Pericardium fibroblast (primary cell): ENCODE results near the gene ICAM4. TPM values are rescaled to one million over a fixed set of nuclear protein-coding genes. Genes with fewer than 3 reads are reported as not detected.

Source experiments
- total RNA-seq: library from RNA; depleted of rRNA; stranded (reverse); fragments of >200 nt; gene quantifications from 2 replicates; pipeline ENCODE4 v1.2.3, GENCODE V29; 2015

The ICAM4 gene, protein sequence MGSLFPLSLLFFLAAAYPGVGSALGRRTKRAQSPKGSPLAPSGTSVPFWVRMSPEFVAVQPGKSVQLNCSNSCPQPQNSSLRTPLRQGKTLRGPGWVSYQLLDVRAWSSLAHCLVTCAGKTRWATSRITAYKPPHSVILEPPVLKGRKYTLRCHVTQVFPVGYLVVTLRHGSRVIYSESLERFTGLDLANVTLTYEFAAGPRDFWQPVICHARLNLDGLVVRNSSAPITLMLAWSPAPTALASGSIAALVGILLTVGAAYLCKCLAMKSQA
- 0.60 and 4.1 TPM in 2 replicates for total RNA-seq

GRCh38 chr19:10286803-10287737, at the start of gene ICAM4:
ICAM4 (plus strand) TSS chr19:10286955; CDS start chr19:10287013, 58 bp downstream.

DNA sequence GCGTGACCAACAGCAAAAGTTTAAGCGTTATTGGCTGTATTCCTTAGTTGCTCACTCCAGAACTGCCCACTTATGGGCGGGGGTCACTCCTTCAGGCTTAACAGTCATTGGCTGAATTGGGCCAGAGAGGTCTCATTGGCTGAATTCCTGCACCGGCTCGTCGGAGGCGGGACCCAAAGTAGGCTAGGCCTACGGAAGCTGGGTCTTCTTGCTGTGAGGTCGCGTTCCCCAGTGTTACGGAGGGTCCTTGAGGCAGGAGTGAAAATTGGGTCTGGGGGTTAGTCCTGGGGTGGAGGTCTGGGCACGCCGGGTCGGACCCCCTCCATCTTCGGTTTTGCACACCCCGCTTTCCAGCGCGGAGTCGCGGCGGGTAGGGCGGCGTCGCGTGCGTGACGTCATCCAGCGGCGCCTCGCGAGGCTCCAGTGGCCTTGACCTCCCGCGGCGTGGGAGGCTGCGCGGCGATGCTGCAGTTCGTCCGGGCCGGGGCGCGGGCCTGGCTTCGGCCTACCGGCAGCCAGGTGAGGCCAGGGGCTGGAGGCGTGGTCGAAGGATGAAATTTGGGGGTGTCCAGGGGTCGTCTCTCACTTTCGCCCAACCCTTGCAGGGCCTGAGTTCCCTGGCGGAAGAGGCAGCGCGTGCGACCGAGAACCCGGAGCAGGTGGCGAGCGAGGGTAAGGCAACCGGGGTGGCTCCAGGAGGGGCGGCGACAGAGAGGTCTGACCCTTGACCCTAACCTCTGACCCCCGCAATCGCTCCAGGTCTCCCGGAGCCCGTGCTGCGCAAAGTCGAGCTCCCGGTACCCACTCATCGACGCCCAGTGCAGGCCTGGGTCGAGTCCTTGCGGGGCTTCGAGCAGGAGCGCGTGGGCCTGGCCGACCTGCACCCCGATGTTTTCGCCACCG, 34.7 kb upstream of the ICAM4 start, which contains the start of gene MRPL4:
Gene MRPL4, plus strand, starts transcription at position 423 of the 903 bp plus-strand sequence. Its CDS starts 40 bp downstream, at position 463.

DNA sequence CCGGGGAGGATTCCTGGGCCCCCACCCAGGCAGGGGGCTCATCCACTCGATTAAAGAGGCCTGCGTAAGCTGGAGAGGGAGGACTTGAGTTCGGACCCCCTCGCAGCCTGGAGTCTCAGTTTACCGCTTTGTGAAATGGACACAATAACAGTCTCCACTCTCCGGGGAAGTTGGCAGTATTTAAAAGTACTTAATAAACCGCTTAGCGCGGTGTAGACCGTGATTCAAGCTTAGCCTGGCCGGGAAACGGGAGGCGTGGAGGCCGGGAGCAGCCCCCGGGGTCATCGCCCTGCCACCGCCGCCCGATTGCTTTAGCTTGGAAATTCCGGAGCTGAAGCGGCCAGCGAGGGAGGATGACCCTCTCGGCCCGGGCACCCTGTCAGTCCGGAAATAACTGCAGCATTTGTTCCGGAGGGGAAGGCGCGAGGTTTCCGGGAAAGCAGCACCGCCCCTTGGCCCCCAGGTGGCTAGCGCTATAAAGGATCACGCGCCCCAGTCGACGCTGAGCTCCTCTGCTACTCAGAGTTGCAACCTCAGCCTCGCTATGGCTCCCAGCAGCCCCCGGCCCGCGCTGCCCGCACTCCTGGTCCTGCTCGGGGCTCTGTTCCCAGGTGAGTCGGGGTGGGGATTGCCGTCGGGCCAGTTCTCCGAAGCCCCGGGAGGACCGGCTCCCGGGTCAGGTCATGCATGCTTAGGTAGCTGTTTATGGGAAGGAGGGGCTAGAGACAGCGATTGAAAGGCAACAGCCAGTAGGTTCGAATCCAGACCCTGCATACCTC, 15.9 kb upstream of the ICAM4 start, which contains the start of gene ICAM1:
Gene ICAM1, plus strand, starts transcription at position 505 of the 779 bp plus-strand sequence. Its CDS starts 40 bp downstream, at position 545.

GRCh38 chr19:10289836-10290356, 3.1 kb downstream of the ICAM4 start, which contains the start of gene ICAM5:
ICAM5 (plus strand) TSS chr19:10289952; CDS start chr19:10290044, 92 bp downstream.

DNA sequence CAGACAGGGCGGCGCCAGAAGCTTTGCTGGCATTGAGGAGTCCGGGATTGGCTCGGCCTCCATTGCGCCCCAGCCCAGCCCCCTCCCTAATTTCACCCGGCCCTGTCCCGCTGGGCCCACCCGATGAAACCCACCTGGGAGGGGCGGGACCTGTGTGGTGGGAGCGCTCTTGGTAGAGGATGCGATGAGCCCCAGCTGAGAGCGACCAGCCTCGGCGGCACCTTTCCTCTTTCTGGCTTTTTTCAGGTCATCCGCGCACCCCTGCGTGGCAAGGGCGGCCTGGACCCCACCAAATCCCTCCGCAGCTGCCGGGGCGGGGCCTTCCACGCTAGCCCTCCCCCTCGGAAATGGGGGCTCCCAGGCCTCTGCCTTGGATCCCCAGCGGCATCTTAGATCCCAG, 22.7 kb downstream of the ICAM4 start, which contains the start of gene ZGLP1:
Gene ZGLP1, minus strand, starts transcription at position 393 of the 400 bp plus-strand sequence.

GRCh38 chr19:10315335-10316214, 28.8 kb downstream of the ICAM4 start, which contains the start of gene FDX2:
FDX2 (minus strand) TSS chr19:10316015; CDS start chr19:10315996, 19 bp downstream.

DNA sequence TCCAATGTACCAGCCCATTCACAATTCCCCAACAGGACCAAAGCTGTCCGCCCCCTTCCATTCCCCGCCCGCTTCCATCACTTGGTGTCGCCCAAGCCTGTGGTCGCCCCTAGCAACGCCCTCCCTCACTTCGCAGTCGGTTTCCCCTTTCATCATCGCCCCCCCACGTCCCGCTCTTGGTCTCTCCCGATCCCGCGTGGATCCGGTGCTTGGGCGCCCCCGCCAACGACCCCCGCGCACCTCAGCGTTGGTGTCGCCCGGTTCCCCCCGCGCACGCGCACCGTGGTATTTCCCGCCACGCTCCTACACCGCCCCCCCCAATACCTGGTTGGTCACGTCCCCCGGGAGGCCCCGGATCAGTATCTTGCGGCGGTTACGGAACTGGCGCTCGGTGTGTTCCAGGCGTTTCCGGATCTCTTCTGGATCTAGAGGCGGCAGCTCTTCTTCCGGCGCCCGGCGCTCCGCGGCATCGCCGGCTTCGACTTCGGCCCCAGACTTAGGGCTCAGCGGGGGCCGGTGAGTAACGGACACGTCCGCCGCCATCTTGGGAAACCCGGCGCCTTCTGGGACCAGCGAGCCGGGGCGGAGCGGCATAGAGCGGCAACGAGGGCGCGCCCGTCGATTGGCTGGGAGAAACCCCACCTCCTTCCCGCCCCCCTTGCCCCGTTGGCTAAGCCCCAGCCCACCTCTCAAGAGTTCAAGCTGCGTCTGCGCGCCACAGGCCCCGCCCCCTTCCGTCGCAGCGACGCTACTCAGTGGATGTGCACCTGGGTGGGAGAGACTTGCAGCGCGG, 46.4 kb downstream of the ICAM4 start, which contains the start of gene RAVER1:
Gene RAVER1, minus strand, starts transcription at position 565 of the 793 bp plus-strand sequence. Its CDS starts 22 bp downstream, at position 543.

Other genes with a start within 250 kb of the ICAM4 start
- gene SHFL, start 200.6 kb upstream of the ICAM4 start, total RNA-seq, result 28.6 and 36.9 TPM in 2 replicates
- 0.09 and 1.2 TPM in 2 replicates for gene ANGPTL6, start 184.3 kb upstream of the ICAM4 start, total RNA-seq
- 31.0 and 34.0 TPM in 2 replicates for gene PPAN, start 180.6 kb upstream of the ICAM4 start, total RNA-seq
- 2.0 and 3.9 TPM in 2 replicates for gene P2RY11, start 175.3 kb upstream of the ICAM4 start, total RNA-seq
- gene EIF3G, start 167.1 kb upstream of the ICAM4 start, total RNA-seq, result 257 and 269 TPM in 2 replicates
- 44.7 and 52.4 TPM in 2 replicates for gene DNMT1, start 92.0 kb upstream of the ICAM4 start, total RNA-seq
- gene S1PR2, start 55.6 kb upstream of the ICAM4 start, total RNA-seq, result 37.7 and 40.0 TPM in 2 replicates
- 75.4 and 86.2 TPM in 2 replicates for gene MRPL4, start 34.7 kb upstream of the ICAM4 start, total RNA-seq
- gene ICAM1, start 15.8 kb upstream of the ICAM4 start, total RNA-seq, result 43.5 and 55.2 TPM in 2 replicates
- 2.6 and 4.2 TPM in 2 replicates for gene ICAM5, start 3.0 kb downstream of the ICAM4 start, total RNA-seq
- gene ZGLP1, start 22.9 kb downstream of the ICAM4 start, total RNA-seq, result 1.5 and 3.0 TPM in 2 replicates
- 20.1 and 26.8 TPM in 2 replicates for gene FDX2, start 29.1 kb downstream of the ICAM4 start, total RNA-seq
- 20.7 and 32.5 TPM in 2 replicates for gene RAVER1, start 46.6 kb downstream of the ICAM4 start, total RNA-seq
- 6.8 and 7.8 TPM in 2 replicates for gene ICAM3, start 52.7 kb downstream of the ICAM4 start, total RNA-seq
- 68.0 and 74.8 TPM in 2 replicates for gene TYK2, start 93.6 kb downstream of the ICAM4 start, total RNA-seq
- gene CDC37, start 116.6 kb downstream of the ICAM4 start, total RNA-seq, result 157 and 169 TPM in 2 replicates
- 5.4 and 15.4 TPM in 2 replicates for gene PDE4A, start 133.6 kb downstream of the ICAM4 start, total RNA-seq
- gene KEAP1, start 216.4 kb downstream of the ICAM4 start, total RNA-seq, result 53.6 and 78.1 TPM in 2 replicates
- 1.1 and 5.4 TPM in 2 replicates for gene S1PR5, start 230.5 kb downstream of the ICAM4 start, total RNA-seq